HepG2 (cell line): Measurements from ENCODE around the gene G0S2. TPM values are rescaled to one million over a fixed set of nuclear protein-coding genes. Genes with fewer than 3 reads are reported as not detected.
A peak's percentile ranks its signal among the peaks of the same experiment; 100 is the strongest.

Source experiments
- ATAC-seq: fragments of 200-7000 bp; cut with Tn5 transposase; 3 replicates; pipeline ENCODE4 v1.9.1; 2020; ENCODE audit warnings: mild to moderate bottlenecking, moderate library complexity
- BruUV-seq: library from RNA; stranded (reverse); fragments of 400-500 nt; replicated peaks from 2 replicates; lab custom pipeline; 2021; lab: Mats Ljungman, UMichigan
- CTCF ChIA-PET: fragments of 300-600 bp; formaldehyde crosslinking; extraction: SDS; loops from one replicate; lab custom pipeline; 2021; ENCODE audit warnings: low total read pairs, inconsistent platforms, low intra/inter-chr PET ratio; lab: Yijun Ruan, JAX
- POLR2A ChIA-PET: fragments of 350-600 bp; sonication (Branson Sonifier 250); formaldehyde crosslinking; loops from one replicate; lab custom pipeline; 2020; ENCODE audit warnings: antibody characterized with exemption, inconsistent platforms; lab: Yijun Ruan, JAX
- DNase-seq: peaks from one replicate; pipeline ENCODE4 v3.0.0-alpha.2; 2015; ENCODE audit warnings: low spot score
- FAIRE-seq: peaks from 3 replicates; lab custom pipeline; 2011; peaks lifted over from hg19 to GRCh38; lab: Jason Lieb, UNC
- H2AFZ ChIP-seq: one replicate; pipeline ENCODE4 v1.6.1; 2011; ENCODE audit warnings: low read length, inconsistent platforms
- H3K27ac ChIP-seq: fragments of 300-600 bp; 3 replicates; pipeline ENCODE4 v1.8.0; 2011; ENCODE audit warnings: mixed run types, mild to moderate bottlenecking, mixed read lengths, low read length, inconsistent platforms; ENCODE audit not compliant: insufficient read depth; ENCODE audit errors: extremely low read length
- H3K27me3 ChIP-seq, 2 experiments: fragments of 200-600 bp in 1 of 2; 2 replicates in 1 of 2; 3 replicates in 1 of 2; pipeline versions ENCODE4 v1.6.0 to v1.8.0; 2011; ENCODE audit warnings: low read length in 2 of 2, mild to moderate bottlenecking in 2 of 2, moderate library complexity in 2 of 2, inconsistent platforms in 1 of 2; ENCODE audit not compliant: insufficient read depth in 2 of 2, control insufficient read depth in 1 of 2
- H3K36me3 ChIP-seq, 2 experiments: fragments of 200-600 bp in 1 of 2; replicated peaks in 1 of 2; 2 replicates in 1 of 2; 3 replicates in 1 of 2; pipeline versions ENCODE4 v1.5.1 to v1.8.0; 2011; ENCODE audit warnings: low read length in 2 of 2, inconsistent platforms in 1 of 2; ENCODE audit not compliant: insufficient read depth in 2 of 2, control insufficient read depth in 1 of 2
- H3K4me1 ChIP-seq: 2 replicates; pipeline ENCODE4 v1.5.1; 2012; ENCODE audit warnings: low read length, inconsistent platforms; ENCODE audit not compliant: insufficient read depth
- H3K4me2 ChIP-seq: 2 replicates; pipeline ENCODE4 v1.6.0; 2011; ENCODE audit warnings: low read depth, low read length, inconsistent platforms
- H3K4me3 ChIP-seq, 3 experiments: fragments of 200-600 bp in 1 of 3; sonication (generic), shearing (Covaris generic) in 1 of 3; replicated peaks in 1 of 3; 2 replicates each; pipeline ENCODE4 v1.5.1; 2011 to 2016; ENCODE audit warnings: low read length in 3 of 3, inconsistent platforms in 2 of 3, low read depth in 2 of 3, mild to moderate bottlenecking in 2 of 3, control low read depth in 1 of 3, mixed read lengths in 1 of 3; ENCODE audit not compliant: insufficient read depth in 1 of 3
- H3K79me2 ChIP-seq: one replicate; pipeline ENCODE4 v1.6.1; 2011; ENCODE audit warnings: low read length, inconsistent platforms; ENCODE audit not compliant: insufficient read depth
- H3K9ac ChIP-seq: 2 replicates; pipeline ENCODE4 v1.6.0; 2011; ENCODE audit warnings: mild to moderate bottlenecking, low read depth, low read length, inconsistent platforms; ENCODE audit not compliant: insufficient read depth
- H3K9me3 ChIP-seq: 2 replicates; pipeline ENCODE4 v1.5.1; 2012; ENCODE audit warnings: mild to moderate bottlenecking, low read length
- H4K20me1 ChIP-seq: 2 replicates; pipeline ENCODE4 v1.6.0; 2011; ENCODE audit warnings: inconsistent platforms, mild to moderate bottlenecking, low read length, moderate library complexity; ENCODE audit not compliant: insufficient read depth
- ARHGAP35 ChIP-seq: sonication (generic); formaldehyde crosslinking; IDR thresholded peaks from 2 replicates; pipeline ENCODE4 v1.9.0; 2022; ENCODE audit warnings: mild to moderate bottlenecking, inconsistent platforms, moderate library complexity, missing genetic modification reagents, borderline replicate concordance
- ETS1 ChIP-seq: sonication (generic); formaldehyde crosslinking; IDR thresholded peaks from 2 replicates; pipeline ENCODE4 v1.4.0; 2020; ENCODE audit warnings: missing genetic modification reagents
- IRX3 ChIP-seq: sonication (generic); formaldehyde crosslinking; IDR thresholded peaks from 2 replicates; pipeline ENCODE4 v1.8.1; 2023; ENCODE audit warnings: mild to moderate bottlenecking, low read depth, missing genetic modification reagents, borderline replicate concordance
- KLF15 ChIP-seq: sonication (generic); formaldehyde crosslinking; IDR thresholded peaks from 2 replicates; pipeline ENCODE4 v1.8.1; 2023; ENCODE audit warnings: borderline replicate concordance, mild to moderate bottlenecking, inconsistent platforms, missing genetic modification reagents, mixed read lengths
- LCORL ChIP-seq, 2 experiments: fragments of 450-650 bp in 1 of 2; sonication (generic) in 1 of 2; formaldehyde crosslinking in 1 of 2; IDR thresholded peaks; 2 replicates each; pipeline versions ENCODE4 v1.5.0 to v1.6.1; 2017 to 2020; ENCODE audit warnings: antibody characterized with exemption in 1 of 2, missing genetic modification reagents in 1 of 2
- NAIF1 ChIP-seq: sonication (generic); formaldehyde crosslinking; IDR thresholded peaks from 2 replicates; pipeline ENCODE4 v1.5.0; 2020; ENCODE audit warnings: mild to moderate bottlenecking, missing genetic modification reagents, borderline replicate concordance
- NR0B2 ChIP-seq: sonication (generic); formaldehyde crosslinking; IDR thresholded peaks from 2 replicates; pipeline ENCODE4 v1.4.0; 2020; ENCODE audit warnings: mild to moderate bottlenecking, missing genetic modification reagents
- SMARCC2 ChIP-seq: fragments of 450-650 bp; IDR thresholded peaks from 2 replicates; pipeline ENCODE4 v1.6.1; 2017; ENCODE audit warnings: antibody characterized with exemption, mild to moderate bottlenecking
- TGIF2 ChIP-seq: IDR thresholded peaks from 2 replicates; pipeline ENCODE4 v1.6.1; 2016; ENCODE audit warnings: control low read depth, missing compliant biosample characterization
- TRIM24 ChIP-seq: sonication (generic); formaldehyde crosslinking; IDR thresholded peaks from 2 replicates; pipeline ENCODE4 v1.8.0; 2022; ENCODE audit warnings: mild to moderate bottlenecking, missing genetic modification reagents
- YEATS4 ChIP-seq: sonication (generic); formaldehyde crosslinking; IDR thresholded peaks from 2 replicates; pipeline ENCODE4 v1.4.0; 2020; ENCODE audit warnings: missing genetic modification reagents, borderline replicate concordance
- ZNF879 ChIP-seq: sonication (generic); formaldehyde crosslinking; IDR thresholded peaks from 2 replicates; pipeline ENCODE4 v1.8.1; 2023; ENCODE audit warnings: missing genetic modification reagents
- WGBS: methylation state at CpG from one replicate; pipeline ENCODE4 v1.1.6; 2017; ENCODE audit warnings: low lambda C conversion rate; 5-methylcytosine and 5-hydroxymethylcytosine counted together
- in situ Hi-C: cut with HindIII; loops from 2 replicates; pipeline ENCODE4 v1.10.0; 2017; ENCODE audit warnings: low pct_unique_long_range_greater_than_20kb; ENCODE audit not compliant: extremely low pct_ligation_motif_present
- intact Hi-C: fragments of 100-400 bp; cut with micrococcal nuclease; formaldehyde crosslinking; loops from one replicate; pipeline ENCODE4 v1.10.0; 2022; ENCODE audit not compliant: unreplicated experiment
- polyA plus RNA-seq, 8 experiments: library from polyadenylated mRNA; depleted of rRNA in 3 of 8; stranded (reverse) in 7 of 8; unstranded in 1 of 8; fragments of >200 nt; fragmentation: Illumina TruSeq in 4 of 8; extraction: Trizol in 4 of 8; gene quantifications; 2 replicates each; pipeline versions ENCODE4 v1.2.1 to v1.2.3, GENCODE V29; 2011 to 2016; ENCODE audit warnings: low read depth in 4 of 8, missing spikeins in 1 of 8, mixed read lengths in 1 of 8; ENCODE audit not compliant: insufficient read depth in 1 of 8
- total RNA-seq, 5 experiments: library from RNA; depleted of rRNA; stranded (reverse); fragments of >200 nt; fragmentation: Illumina TruSeq; extraction: Trizol; gene quantifications; 2 replicates each; pipeline ENCODE4 v1.2.3, GENCODE V29; 2016; ENCODE audit warnings: low read depth in 1 of 5
- TF ChIP-seq, protein P1 (sequence below): sonication (generic); formaldehyde crosslinking; conservative IDR thresholded peaks from 2 replicates; pipeline ENCODE4 v1.8.0; 2022; ENCODE audit warnings: missing genetic modification reagents

G0S2 gene
- total and polyA plus RNA-seq, 2 of the 13 experiments (the other 11 are each of a cell fraction or from before 2014, with no cell fraction given) = not detected

GRCh38 chr1:209652121-209652735, 23.0 kb upstream of the G0S2 start, which contains the start of gene LAMB3:
Gene LAMB3 (minus strand): TSS chr1:209652425. CDS start chr1:209650944, 1,481 bp downstream.
- no peak for FAIRE-seq
- no peaks in the 10 kb centered on the region for H3K79me2 ChIP-seq
- no peak for ATAC-seq

More at GRCh38 chr1:209652121-209652735, 23.0 kb upstream of the G0S2 start, which contains the start of gene LAMB3:
- in situ Hi-C loops = no loop called here
- Histone ChIP-seq H2AFZ (no peak within 1 kb of the TSS), H3K27ac (no peak within 1 kb of the TSS), H3K36me3 (no peaks in the 10 kb centered on the region), H3K9me3 (no peaks in the 10 kb centered on the region), H3K27me3 (peaks cover 2 to 6% of the 10 kb centered on the region in 2 experiments; a peak in 1 of 5 replicates), H3K4me3 (no peak within 1 kb of the TSS), H3K4me1 (peaks cover 38% of the 10 kb centered on the region), H3K4me2 (peak within 1 kb of the TSS; percentile 38), H4K20me1 (no peaks in the 10 kb centered on the region), H3K9ac (no peak within 1 kb of the TSS)
- DNase-seq = no peak
- POLR2A ChIA-PET = interaction anchor here (1.1 to 1.3 kb wide), 2 partner anchors 22 to 722 kb away, joined by 3 to 4 read pairs; no protein-coding TSS in a partner anchor
- BruUV-seq = no TSS peak
- WGBS = 9% methylated on average over 9 of the region's 14 CpGs
- intact Hi-C loops = no loop called here
- CTCF ChIA-PET = no interaction called here
- TF ChIP-seq, protein P1, sequence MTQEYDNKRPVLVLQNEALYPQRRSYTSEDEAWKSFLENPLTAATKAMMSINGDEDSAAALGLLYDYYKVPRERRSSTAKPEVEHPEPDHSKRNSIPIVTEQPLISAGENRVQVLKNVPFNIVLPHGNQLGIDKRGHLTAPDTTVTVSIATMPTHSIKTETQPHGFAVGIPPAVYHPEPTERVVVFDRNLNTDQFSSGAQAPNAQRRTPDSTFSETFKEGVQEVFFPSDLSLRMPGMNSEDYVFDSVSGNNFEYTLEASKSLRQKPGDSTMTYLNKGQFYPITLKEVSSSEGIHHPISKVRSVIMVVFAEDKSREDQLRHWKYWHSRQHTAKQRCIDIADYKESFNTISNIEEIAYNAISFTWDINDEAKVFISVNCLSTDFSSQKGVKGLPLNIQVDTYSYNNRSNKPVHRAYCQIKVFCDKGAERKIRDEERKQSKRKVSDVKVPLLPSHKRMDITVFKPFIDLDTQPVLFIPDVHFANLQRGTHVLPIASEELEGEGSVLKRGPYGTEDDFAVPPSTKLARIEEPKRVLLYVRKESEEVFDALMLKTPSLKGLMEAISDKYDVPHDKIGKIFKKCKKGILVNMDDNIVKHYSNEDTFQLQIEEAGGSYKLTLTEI (CRISPR knock-in tag) = no peak
- TF ChIP-seq IRX3 (CRISPR knock-in tag) (no peak), ETS1 (CRISPR knock-in tag) (no peak), ARHGAP35 (no peak), NR0B2 (CRISPR knock-in tag) (no peak), TRIM24 (CRISPR knock-in tag) (no peak), NAIF1 (CRISPR knock-in tag) (no peak), KLF15 (CRISPR knock-in tag) (no peak), TGIF2 (no peak), YEATS4 (no peak), LCORL (IDR thresholded peaks at IDR 0.05) (no peak), LCORL (CRISPR knock-in tag; IDR thresholded peaks at IDR 0.05) (no peak), ZNF879 (CRISPR knock-in tag) (no peak), SMARCC2 (no peak)
